Measurements from ENCODE around the gene CLCN4.
A peak's percentile ranks its signal among the peaks of the same experiment; 100 is the strongest.

Gene CLCN4

GRCh38 chrX:10156199-10157031 is at the start of gene CLCN4:
CLCN4 (plus strand) TSS chrX:10156975; CDS start chrX:10185033, 28,058 bp downstream.
- peak; percentile 77 to 79 for DNase-seq
- TF ChIP-seq GATA1 (IDR thresholded peaks at IDR 0.05; ENCODE audit: low read depth, low read length) (no peak), POLR2A (IDR thresholded peaks at IDR 0.05; ENCODE audit: low read length) (peak; percentile 78)

- no peak for DNase-seq
- TF ChIP-seq POLR2A (IDR thresholded peaks at IDR 0.05; ENCODE audit: low read length) (no peak), GATA1 (IDR thresholded peaks at IDR 0.05; ENCODE audit: low read depth, low read length) (no peak)
Observed at GRCh38 chrX:10107483-10107882, 49.3 kb upstream of the CLCN4 start.

GRCh38 chrX:10108288-10108687 is 48.5 kb upstream of the CLCN4 start:
- no peak for DNase-seq
- TF ChIP-seq POLR2A (IDR thresholded peaks at IDR 0.05; ENCODE audit: low read length) (no peak), GATA1 (IDR thresholded peaks at IDR 0.05; ENCODE audit: low read depth, low read length) (no peak)

- no peak for TF ChIP-seq GATA1 (IDR thresholded peaks at IDR 0.05; ENCODE audit: low read depth, low read length)
- no peak for TF ChIP-seq POLR2A (IDR thresholded peaks at IDR 0.05; ENCODE audit: low read length)
- DNase-seq, result no peak
Observed at GRCh38 chrX:10109695-10110094, 47.1 kb upstream of the CLCN4 start.

GRCh38 chrX:10110316-10110935 is 46.3 kb upstream of the CLCN4 start:
- DNase-seq, result no peak
- TF ChIP-seq GATA1 (IDR thresholded peaks at IDR 0.05; ENCODE audit: low read depth, low read length) (no peak), POLR2A (IDR thresholded peaks at IDR 0.05; ENCODE audit: low read length) (no peak)

GRCh38 chrX:10110984-10111363 is 45.8 kb upstream of the CLCN4 start:
- TF ChIP-seq GATA1 (IDR thresholded peaks at IDR 0.05; ENCODE audit: low read depth, low read length) (no peak), POLR2A (IDR thresholded peaks at IDR 0.05; ENCODE audit: low read length) (no peak)
- DNase-seq, result no peak

GRCh38 chrX:10111364-10112148 is 45.2 kb upstream of the CLCN4 start:
- DNase-seq, result no peak

GRCh38 chrX:10112510-10112909 is 44.3 kb upstream of the CLCN4 start:
- DNase-seq, result no peak
- TF ChIP-seq GATA1 (IDR thresholded peaks at IDR 0.05; ENCODE audit: low read depth, low read length) (no peak), POLR2A (IDR thresholded peaks at IDR 0.05; ENCODE audit: low read length) (no peak)

More at GRCh38 chrX:10111364-10112148, 45.2 kb upstream of the CLCN4 start:
- TF ChIP-seq GATA1 (IDR thresholded peaks at IDR 0.05; ENCODE audit: low read depth, low read length) (no peak), POLR2A (IDR thresholded peaks at IDR 0.05; ENCODE audit: low read length) (no peak)

GRCh38 chrX:10115082-10115481 is 41.7 kb upstream of the CLCN4 start:
- no peak for TF ChIP-seq POLR2A (IDR thresholded peaks at IDR 0.05; ENCODE audit: low read length)
- no peak for TF ChIP-seq GATA1 (IDR thresholded peaks at IDR 0.05; ENCODE audit: low read depth, low read length)
- DNase-seq, result no peak

- no peak for TF ChIP-seq GATA1 (IDR thresholded peaks at IDR 0.05; ENCODE audit: low read depth, low read length)
- no peak for TF ChIP-seq POLR2A (IDR thresholded peaks at IDR 0.05; ENCODE audit: low read length)
- DNase-seq, result no peak
Observed at GRCh38 chrX:10117301-10117700, 39.5 kb upstream of the CLCN4 start.

GRCh38 chrX:10117864-10118377 is 38.9 kb upstream of the CLCN4 start:
- TF ChIP-seq POLR2A (IDR thresholded peaks at IDR 0.05; ENCODE audit: low read length) (no peak), GATA1 (IDR thresholded peaks at IDR 0.05; ENCODE audit: low read depth, low read length) (no peak)

GRCh38 chrX:10118530-10118929 is 38.2 kb upstream of the CLCN4 start:
- TF ChIP-seq GATA1 (IDR thresholded peaks at IDR 0.05; ENCODE audit: low read depth, low read length) (no peak), POLR2A (IDR thresholded peaks at IDR 0.05; ENCODE audit: low read length) (no peak)
- no peak for DNase-seq

More at GRCh38 chrX:10117864-10118377, 38.9 kb upstream of the CLCN4 start:
- no peak for DNase-seq

GRCh38 chrX:10119399-10119990 is 37.3 kb upstream of the CLCN4 start:
- peak; percentile 88 to 93 for DNase-seq
- TF ChIP-seq POLR2A (IDR thresholded peaks at IDR 0.05; ENCODE audit: low read length) (no peak), GATA1 (IDR thresholded peaks at IDR 0.05; ENCODE audit: low read depth, low read length) (no peak)

Data from erythroblast (primary cell).